Psoas muscle (tissue), 8 donors: ENCODE data around the gene ZSCAN18. TPM values are rescaled to one million over a fixed set of nuclear protein-coding genes. Genes with fewer than 3 reads are reported as not detected.
A peak's percentile ranks its signal among the peaks of the same experiment; 100 is the strongest.
"Not testable (repeated sequence)": the region's sequence is repeated elsewhere in the genome, so short reads cannot be mapped to it uniquely, and the experiment has no call there.

Experiments used
- ATAC-seq, 4 donors: fragments of 200-7000 bp; cut with Tn5 transposase; one replicate each; pipeline ENCODE4 v1.9.1; 2020; ENCODE audit warnings: moderate library complexity in 3 of 4, mild to moderate bottlenecking in 2 of 4
- DNase-seq, 2 donors: peaks; one replicate each; pipeline ENCODE4 v3.0.0-alpha.2; 2020
- H3K27ac ChIP-seq: fragments of 200-600 bp; one replicate; pipeline ENCODE4 v1.8.0; 2022
- H3K27me3 ChIP-seq, 3 donors: fragments of 200-600 bp in 1 of 3; one replicate each; pipeline versions ENCODE4 v1.6.1 to v1.8.0; 2013 to 2022; ENCODE audit warnings: low read length in 2 of 3, mild to moderate bottlenecking in 2 of 3, moderate library complexity in 1 of 3; ENCODE audit not compliant: insufficient read depth in 3 of 3
- H3K36me3 ChIP-seq, 2 donors: fragments of 200-600 bp in 1 of 2; one replicate each; pipeline versions ENCODE4 v1.6.1 to v1.8.0; 2013 to 2022; ENCODE audit warnings: low read depth in 1 of 2, mild to moderate bottlenecking in 1 of 2, moderate library complexity in 1 of 2; ENCODE audit not compliant: insufficient read depth in 1 of 2
- H3K4me1 ChIP-seq: fragments of 200-600 bp; one replicate; pipeline ENCODE4 v1.8.0; 2022
- H3K4me3 ChIP-seq: fragments of 200-600 bp; one replicate; pipeline ENCODE4 v1.8.0; 2022; ENCODE audit warnings: mild to moderate bottlenecking
- H3K9me3 ChIP-seq: fragments of 200-600 bp; one replicate; pipeline ENCODE4 v1.8.0; 2022
- CTCF ChIP-seq: fragments of 200-600 bp; IDR thresholded peaks from one replicate; pipeline ENCODE4 v1.8.0; 2022; ENCODE audit warnings: antibody characterized with exemption
- WGBS, 3 donors: extraction: QIAGEN DNeasy Blood & Tissue Kit; methylation state at CpG; one replicate each; pipeline versions ENCODE4 v1.1.6 to v1.1.7; 2013; 5-methylcytosine and 5-hydroxymethylcytosine counted together
- intact Hi-C, 2 donors: fragments of 100-400 bp; cut with DNase I; formaldehyde crosslinking; loops; one replicate each; pipeline versions ENCODE4 v1.11.0 to v1.14.2; 2022
- long read RNA-seq, 2 donors: library from polyadenylated mRNA; unstranded; transcript quantifications; one replicate each; pipeline ENCODE4 v2.0.0, GENCODE V29; 2021
- polyA plus RNA-seq, 3 donors: library from polyadenylated mRNA; stranded (reverse); fragments of 200-250 nt; gene quantifications; one replicate each; pipeline ENCODE4 v1.2.3, GENCODE V29; 2013
- total RNA-seq, 4 donors: library from RNA; stranded (reverse); fragmentation: NEBNext Ultra II Directional in 2 of 4; extraction: Animal tissue kit (Norgen Biotek cat#: 25700) in 2 of 4; gene quantifications; one replicate each; pipeline versions ENCODE4 v1.2.1 to v1.2.4, GENCODE V29; 2021 to 2023
- donor health status: healthy with polysubstance abuse.
- donor health status: DM: no; HTN: no; CAD: no; lungs with moderate emphysema.
- donor health status: Bipolar disorder and iron deficiency.
- donor health status: healthy.
- donor health status: DM: yes; HTN: yes; CAD: no.
- donor health status: DM: no; HTN: no; CAD: no.
- donor health status: DM: no; HTN: no; CAD: no.
- donor health status: DM: yes; HTN: yes; CAD: no.

ZSCAN18 gene
- total RNA-seq = 10 to 100 TPM; 13.1 to 36.8 (median 16.3) TPM
- polyA plus RNA-seq = 10 to 100 TPM in 2 of 3 donors, 1 to 10 TPM in 1; 9.5 to 14.0 (median 13.8) TPM
- long read RNA-seq, donor 1, transcript ZSCAN18-217 (7 exons, 2,190 nt) = major isoform, 8 of 20 reads
- long read RNA-seq, donor 1, partial matches to known transcripts = 4 of 20 reads
- long read RNA-seq, donor 1, other reads (novel, unspliced or antisense) = 7 of 20 reads
- long read RNA-seq, donor 2, transcript ZSCAN18-217 (7 exons, 2,190 nt) = major isoform, 9 of 18 reads
- long read RNA-seq, donor 2, partial matches to known transcripts = 2 of 18 reads
- long read RNA-seq, donor 2, other reads (novel, unspliced or antisense) = 7 of 18 reads

- peaks cover 4% of the 10 kb centered on the region for H3K4me1 ChIP-seq
- intact Hi-C loops = loop anchor here in 1 of 2 donors (2.0 to 5.0 kb wide), 2 partner anchors 37 to 91 kb away; no protein-coding TSS in a partner anchor
- whole genome bisulfite sequencing, 3 donors = 0 to 1% (median 1%) methylated on average over 61 to 67 of the region's 67 CpGs
- TF ChIP-seq CTCF = no peak
- H3K4me3 ChIP-seq = peak within 1 kb of the TSS; percentile 94
- peak; percentile 100 for ATAC-seq
- DNase-seq = peak; percentile 98
- H3K9me3 ChIP-seq = peaks cover 49% of the 10 kb centered on the region
- peak within 1 kb of the TSS; percentile 83 for H3K27ac ChIP-seq
- H3K27me3 ChIP-seq = peaks cover 0 to 2% (median 0%) of the 10 kb centered on the region in 3 donors
- no peaks in the 10 kb centered on the region for H3K36me3 ChIP-seq
These were observed at the start of gene ZSCAN18 for GRCh38 chr19:58097781-58098681. TSS of gene ZSCAN18 (minus strand) at chr19:58098231. CDS start at chr19:58090267, 7,964 bp downstream.

GRCh38 chr19:58147475-58147874 lies 49.4 kb upstream of the ZSCAN18 start:
- H3K4me1 ChIP-seq, H3K36me3 ChIP-seq, H3K4me3 ChIP-seq, intact Hi-C loops, H3K27me3 ChIP-seq, ATAC-seq, H3K27ac ChIP-seq, DNase-seq: not testable (repeated sequence)
- 91 to 98% (median 97%) methylated on average over 9 to 20 of the region's 28 CpGs for WGBS, 3 donors
- peaks cover 59% of the 10 kb centered on the region for H3K9me3 ChIP-seq

GRCh38 chr19:58145849-58146248 lies 47.8 kb upstream of the ZSCAN18 start:
- DNase-seq (no peak), ATAC-seq (no peak)
- H3K4me1 ChIP-seq = no peaks in the 10 kb centered on the region
- peaks cover 62% of the 10 kb centered on the region for H3K9me3 ChIP-seq
- TF ChIP-seq CTCF = no peak
- WGBS, 3 donors = 98 to 99% (median 99%) methylated on average over 3 of the region's 3 CpGs
- H3K27ac ChIP-seq = no peak overlapping the region
- H3K36me3 ChIP-seq = peaks cover 5 to 15% of the 10 kb centered on the region in 2 donors
- no peak overlapping the region for H3K4me3 ChIP-seq
- peaks cover 0 to 5% (median 0%) of the 10 kb centered on the region in 3 donors for H3K27me3 ChIP-seq
- intact Hi-C loops = no loop called here

- Histone ChIP-seq H3K4me3 (no peak overlapping the region), H3K27ac (no peak overlapping the region), H3K27me3 (no peaks in the 10 kb centered on the region), H3K36me3 (peaks cover 12 to 17% of the 10 kb centered on the region in 2 donors), H3K9me3 (peaks cover 94% of the 10 kb centered on the region), H3K4me1 (no peaks in the 10 kb centered on the region)
- no peak for TF ChIP-seq CTCF
- no peak for ATAC-seq
- intact Hi-C loops = no loop called here
- DNase-seq = no peak
- 97 to 100% (median 100%) methylated on average over 1 of the region's 1 CpG for WGBS, 3 donors
These were observed 36.2 kb upstream of the ZSCAN18 start for GRCh38 chr19:58134244-58134643.

GRCh38 chr19:58129284-58129683 lies 31.3 kb upstream of the ZSCAN18 start:
- intact Hi-C loops = no loop called here
- Histone ChIP-seq H3K36me3 (peaks cover 33% of the 10 kb centered on the region in 2 donors), H3K9me3 (peaks cover 94% of the 10 kb centered on the region), H3K27ac (no peak overlapping the region), H3K4me3 (no peak overlapping the region), H3K4me1 (no peaks in the 10 kb centered on the region), H3K27me3 (no peaks in the 10 kb centered on the region)
- 89 to 99% (median 97%) methylated on average over 3 of the region's 3 CpGs for WGBS, 3 donors
- TF ChIP-seq CTCF = no peak
- DNase-seq (no peak), ATAC-seq (no peak)
